ENCODE results near the gene KCNQ1.
A peak's percentile ranks its signal among the peaks of the same experiment; 100 is the strongest.
"Not testable (repeated sequence)": the region's sequence is repeated elsewhere in the genome, so short reads cannot be mapped to it uniquely, and the experiment has no call there.

KCNQ1 gene

GRCh38 chr11:2477936-2478335 is 33.1 kb downstream of the KCNQ1 start:
- no peak for DNase-seq

GRCh38 chr11:2480067-2480873 is 35.5 kb downstream of the KCNQ1 start:
- not testable (repeated sequence) for DNase-seq

- DNase-seq: no peak
Measured at GRCh38 chr11:2480874-2481220, 36.0 kb downstream of the KCNQ1 start.

DNA sequence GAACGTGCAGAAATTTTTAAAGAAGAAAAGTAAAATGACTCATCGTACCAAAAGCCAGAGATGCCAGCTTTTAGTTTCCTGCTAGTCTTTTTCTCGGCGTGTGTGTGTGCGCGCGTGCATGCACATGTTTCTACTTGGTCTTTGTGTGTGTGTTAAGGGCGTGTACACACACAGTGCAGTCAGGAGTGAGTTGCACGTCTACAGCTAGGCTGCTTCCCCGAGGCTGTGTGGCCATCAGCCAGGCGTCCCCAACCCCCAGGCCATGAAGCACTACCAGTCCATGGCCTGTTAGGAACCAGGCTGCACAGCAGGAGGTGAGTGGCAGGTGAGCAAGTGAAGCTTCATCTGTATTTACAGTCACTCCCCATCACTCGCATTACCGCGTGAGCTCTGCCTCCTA is 36.4 kb downstream of the KCNQ1 start:
- peak; percentile 32 for DNase-seq

- no peak for DNase-seq
Measured at GRCh38 chr11:2482204-2482603, 37.4 kb downstream of the KCNQ1 start.

DNA sequence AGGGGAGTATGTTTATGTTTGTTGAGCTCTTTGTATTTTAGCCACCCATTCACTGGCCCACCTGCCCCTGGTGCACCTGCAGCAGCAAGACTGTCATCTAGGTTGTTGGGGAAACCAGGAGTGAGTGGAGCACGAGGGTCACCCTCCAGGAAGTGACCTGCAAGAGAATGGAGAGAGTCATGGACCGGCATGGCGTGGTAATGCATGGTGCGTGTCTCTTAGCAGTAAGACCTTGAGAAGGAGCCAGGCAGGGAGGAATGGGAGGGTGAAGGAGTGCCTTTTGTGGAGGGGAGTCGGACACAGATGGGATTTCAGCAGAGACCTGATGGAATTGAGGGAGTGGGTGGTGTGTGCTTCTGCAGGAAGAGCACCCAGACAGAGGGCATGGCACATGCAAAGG is 37.9 kb downstream of the KCNQ1 start:
- DNase-seq: no peak

DNA sequence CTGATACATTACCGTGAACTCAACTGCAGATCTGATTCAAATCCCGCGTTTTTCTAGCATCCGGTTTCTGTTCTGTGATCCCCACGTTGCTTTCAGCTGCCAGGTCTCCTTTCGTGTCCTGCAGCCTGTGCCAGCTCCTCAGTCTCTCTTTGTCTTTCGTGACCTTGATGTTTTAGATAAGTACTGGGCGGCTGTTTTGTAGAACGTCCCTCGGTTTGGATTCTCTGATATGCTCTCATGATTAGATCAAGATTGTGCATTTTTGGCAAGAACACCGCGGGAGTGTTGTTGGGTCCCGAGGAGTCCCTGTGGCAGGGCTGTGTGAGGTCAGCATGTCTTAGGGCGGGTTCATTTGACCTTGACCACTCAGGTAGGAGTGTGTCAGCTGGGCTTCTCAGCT is 38.6 kb downstream of the KCNQ1 start:
- no peak for DNase-seq

GRCh38 chr11:2484576-2485125 is 39.8 kb downstream of the KCNQ1 start:
- no peak for DNase-seq

DNA sequence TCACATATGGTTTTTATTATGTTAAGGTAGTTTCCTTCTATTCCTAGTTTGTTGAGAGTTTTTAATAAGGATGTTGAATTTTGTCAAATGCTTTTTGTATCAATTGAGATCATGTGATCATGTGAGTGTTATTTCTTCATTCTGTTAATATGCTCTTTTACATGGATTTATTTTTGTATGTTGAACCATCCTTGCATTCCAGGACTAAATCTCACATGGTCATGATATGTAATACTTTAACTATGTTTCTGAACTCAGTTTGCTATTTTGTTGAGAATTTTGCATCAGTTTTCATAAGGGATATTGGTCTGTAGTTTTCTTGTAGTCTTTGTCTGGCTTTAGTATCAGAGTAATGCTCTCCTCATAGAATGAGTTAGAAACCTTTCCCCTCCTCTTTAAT is 43.2 kb downstream of the KCNQ1 start:
- DNase-seq: no peak

DNA sequence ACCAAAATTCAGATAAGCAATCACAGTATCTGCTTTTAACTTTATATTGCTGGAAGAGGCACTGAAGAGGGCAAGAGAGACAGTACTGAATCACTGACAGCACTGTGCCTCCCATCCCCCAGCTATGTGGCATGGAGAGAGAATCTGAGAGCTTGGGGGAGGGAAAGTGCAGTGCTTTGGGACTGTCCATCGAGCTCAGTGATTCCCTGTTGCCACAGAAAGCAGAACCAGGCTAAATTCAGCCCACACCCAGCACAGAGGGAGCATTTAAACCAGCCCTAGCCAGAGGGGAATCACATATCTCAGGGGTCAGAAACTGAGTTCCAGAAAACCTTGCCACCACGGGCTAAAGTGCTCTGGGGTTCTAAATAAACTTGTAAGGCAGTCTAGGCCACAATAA is 44.3 kb downstream of the KCNQ1 start:
- no peak for DNase-seq

DNA sequence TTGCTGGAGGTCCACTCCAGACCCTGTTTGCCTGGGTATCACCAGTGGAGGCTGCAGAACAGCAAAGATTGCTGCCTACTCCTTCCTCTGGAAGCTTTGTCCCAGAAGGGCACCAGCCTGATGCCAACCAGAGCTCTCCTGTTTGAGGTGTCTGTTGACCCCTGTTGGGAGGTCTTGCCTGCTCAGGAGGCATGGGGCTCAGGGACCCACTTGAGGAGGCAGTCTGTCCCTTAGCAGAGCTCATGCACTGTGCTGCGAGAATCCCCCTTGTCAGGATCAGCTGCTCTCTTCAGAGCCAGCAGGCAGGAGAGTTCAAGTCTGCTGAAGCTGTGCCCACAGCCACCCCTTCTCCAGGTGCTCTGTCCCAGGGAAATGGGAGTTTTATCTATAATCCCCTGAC is 53.1 kb downstream of the KCNQ1 start:
- DNase-seq: not testable (repeated sequence)

DNA sequence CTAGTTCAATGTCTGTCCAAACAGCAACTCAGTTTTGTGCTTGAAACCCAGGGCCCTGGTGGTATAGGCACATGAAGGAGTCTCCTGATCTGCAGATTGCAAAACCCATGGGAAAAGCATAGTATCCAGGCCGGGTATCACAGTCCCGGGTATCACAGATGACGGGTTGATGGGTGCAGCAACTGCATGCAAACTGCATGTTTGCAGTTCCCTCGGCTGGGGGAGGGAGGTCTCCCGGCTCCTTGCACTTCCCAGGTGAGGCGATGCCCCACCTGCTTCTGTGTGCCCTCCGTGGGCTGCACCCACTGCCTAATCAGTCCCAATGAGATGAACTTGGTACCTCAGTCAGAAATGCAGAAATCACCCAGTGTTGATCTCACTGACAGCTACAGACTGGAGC is 53.9 kb downstream of the KCNQ1 start:
- no peak for DNase-seq

GRCh38 chr11:2507212-2507901 is 62.5 kb downstream of the KCNQ1 start:
- no peak for DNase-seq

- DNase-seq: no peak
Measured at GRCh38 chr11:2507945-2508749, 63.3 kb downstream of the KCNQ1 start.

GRCh38 chr11:2508793-2509192 is 64.0 kb downstream of the KCNQ1 start:
- no peak for DNase-seq

GRCh38 chr11:2509481-2510001 is 64.7 kb downstream of the KCNQ1 start:
- DNase-seq: no peak

DNA sequence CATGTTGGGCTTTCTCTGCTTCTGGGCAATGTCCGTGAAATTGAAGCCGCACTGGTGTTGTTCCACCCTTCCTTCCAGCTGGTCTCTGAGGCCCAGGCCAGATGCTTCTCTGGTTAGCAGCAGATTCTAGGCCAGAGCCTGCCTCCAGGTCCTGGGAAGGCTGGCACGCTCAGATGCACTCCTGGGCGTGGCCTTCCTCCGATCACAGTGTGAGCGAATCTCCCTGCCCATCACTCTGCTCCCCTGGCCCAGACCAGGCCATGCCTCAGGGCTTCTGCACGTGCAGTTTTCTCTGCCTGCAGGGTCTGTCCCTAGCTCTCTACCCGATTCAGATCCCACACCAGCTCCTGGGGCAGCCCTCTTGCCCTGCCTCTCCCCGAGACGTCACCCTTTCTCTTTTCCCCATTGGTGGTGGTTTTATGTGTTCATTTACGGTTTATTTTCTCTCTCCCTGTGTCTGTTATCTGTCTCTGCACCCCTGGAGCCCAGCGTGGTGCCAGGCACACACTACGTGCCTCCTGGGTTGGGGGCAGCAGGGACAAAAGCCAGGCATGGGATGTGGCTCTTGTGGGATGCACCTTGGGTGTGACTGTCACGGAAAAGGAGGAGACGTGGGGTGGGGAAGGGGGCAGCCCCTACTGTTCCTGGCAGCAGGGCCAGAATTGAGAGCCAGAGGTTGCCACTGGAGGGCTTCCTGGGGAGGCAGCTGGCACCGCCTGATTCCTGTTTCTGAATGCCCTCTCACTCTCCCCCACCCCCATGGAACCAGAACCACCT is 66.0 kb downstream of the KCNQ1 start:
- no peak for DNase-seq

GRCh38 chr11:2511421-2512369 is 66.9 kb downstream of the KCNQ1 start:
- no peak for DNase-seq

- no peak for DNase-seq
Measured at GRCh38 chr11:2512431-2513407, 67.9 kb downstream of the KCNQ1 start.

- no peak for DNase-seq
Measured at GRCh38 chr11:2513441-2513840, 68.6 kb downstream of the KCNQ1 start.

All from stimulated activated CD4-positive, alpha-beta T cell treated with anti-CD3 and anti-CD28 coated beads, Interleukin-15, amount 100 ng/mL, for 24 hours (primary cell).